Calu3 (cell line): ENCODE measurements around the gene ACSL3. TPM values are rescaled to one million over a fixed set of nuclear protein-coding genes. Genes with fewer than 3 reads are reported as not detected.
"Not testable (repeated sequence)": the region's sequence is repeated elsewhere in the genome, so short reads cannot be mapped to it uniquely, and the experiment has no call there.

Source experiments
- BruUV-seq: library from RNA; stranded (reverse); fragments of 400-500 nt; replicated peaks from 2 replicates; lab custom pipeline; 2021; lab: Mats Ljungman, UMichigan
- CTCF ChIA-PET: fragments of 300-600 bp; sonication (Branson Sonifier 250); formaldehyde crosslinking; loops from one replicate; lab custom pipeline; 2022; ENCODE audit warnings: antibody characterized with exemption; lab: Charles Lee
- DNase-seq: peaks from one replicate; pipeline ENCODE4 v3.0.0; 2022
- H3K27ac Mint-ChIP-seq: one replicate; pipeline ENCODE4 v1.8.0; 2022; ENCODE audit warnings: mixed read lengths; ENCODE audit not compliant: unreplicated experiment
- H3K27me3 Mint-ChIP-seq: one replicate; pipeline ENCODE4 v1.8.0; 2022; ENCODE audit warnings: mixed read lengths; ENCODE audit not compliant: unreplicated experiment
- H3K36me3 Mint-ChIP-seq: one replicate; pipeline ENCODE4 v1.8.0; 2022; ENCODE audit warnings: mild to moderate bottlenecking, moderate library complexity, mixed read lengths; ENCODE audit not compliant: insufficient read depth, unreplicated experiment
- H3K4me1 Mint-ChIP-seq: one replicate; pipeline ENCODE4 v1.8.0; 2022; ENCODE audit warnings: mild to moderate bottlenecking, low read depth, mixed read lengths; ENCODE audit not compliant: unreplicated experiment
- H3K4me3 Mint-ChIP-seq: one replicate; pipeline ENCODE4 v1.8.0; 2022; ENCODE audit warnings: mild to moderate bottlenecking, low read depth, moderate library complexity, mixed read lengths; ENCODE audit not compliant: unreplicated experiment
- H3K9me3 Mint-ChIP-seq: one replicate; pipeline ENCODE4 v1.8.0; 2022; ENCODE audit warnings: low read depth, mixed read lengths; ENCODE audit not compliant: unreplicated experiment
- intact Hi-C: fragments of 100-400 bp; cut with micrococcal nuclease; formaldehyde crosslinking; loops from one replicate; pipeline ENCODE4 v1.10.0; 2022; ENCODE audit not compliant: unreplicated experiment
- total RNA-seq: library from RNA; stranded (reverse); gene quantifications from 2 replicates; pipeline ENCODE4 v1.2.3, GENCODE V29; 2022
- TF ChIP-seq, protein P1 (sequence below): fragments of 200-600 bp; IDR thresholded peaks from one replicate; pipeline ENCODE4 v1.8.0; 2022; ENCODE audit warnings: antibody characterized with exemption; ENCODE audit not compliant: unreplicated experiment

The ACSL3 gene
- total RNA-seq, 1 experiment from 2014 or later = 167 TPM

- CTCF ChIA-PET = no interaction called here
- H3K27me3 Mint-ChIP-seq = no peaks in the 10 kb centered on the region
- H3K36me3 Mint-ChIP-seq = no peaks in the 10 kb centered on the region
- DNase-seq = no peak
- H3K4me3 Mint-ChIP-seq = no peak overlapping the region
- H3K4me1 Mint-ChIP-seq = no peaks in the 10 kb centered on the region
- TF ChIP-seq, protein P1, sequence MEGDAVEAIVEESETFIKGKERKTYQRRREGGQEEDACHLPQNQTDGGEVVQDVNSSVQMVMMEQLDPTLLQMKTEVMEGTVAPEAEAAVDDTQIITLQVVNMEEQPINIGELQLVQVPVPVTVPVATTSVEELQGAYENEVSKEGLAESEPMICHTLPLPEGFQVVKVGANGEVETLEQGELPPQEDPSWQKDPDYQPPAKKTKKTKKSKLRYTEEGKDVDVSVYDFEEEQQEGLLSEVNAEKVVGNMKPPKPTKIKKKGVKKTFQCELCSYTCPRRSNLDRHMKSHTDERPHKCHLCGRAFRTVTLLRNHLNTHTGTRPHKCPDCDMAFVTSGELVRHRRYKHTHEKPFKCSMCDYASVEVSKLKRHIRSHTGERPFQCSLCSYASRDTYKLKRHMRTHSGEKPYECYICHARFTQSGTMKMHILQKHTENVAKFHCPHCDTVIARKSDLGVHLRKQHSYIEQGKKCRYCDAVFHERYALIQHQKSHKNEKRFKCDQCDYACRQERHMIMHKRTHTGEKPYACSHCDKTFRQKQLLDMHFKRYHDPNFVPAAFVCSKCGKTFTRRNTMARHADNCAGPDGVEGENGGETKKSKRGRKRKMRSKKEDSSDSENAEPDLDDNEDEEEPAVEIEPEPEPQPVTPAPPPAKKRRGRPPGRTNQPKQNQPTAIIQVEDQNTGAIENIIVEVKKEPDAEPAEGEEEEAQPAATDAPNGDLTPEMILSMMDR = no peak
- H3K9me3 Mint-ChIP-seq = no peaks in the 10 kb centered on the region
- intact Hi-C loops = no loop called here
- BruUV-seq = no TSS peak
- no peak overlapping the region for H3K27ac Mint-ChIP-seq
Observed at GRCh38 chr2:222866358-222866960, 5.6 kb downstream of the ACSL3 start.

GRCh38 chr2:222868560-222869251, 7.9 kb downstream of the ACSL3 start:
- H3K4me1 Mint-ChIP-seq, DNase-seq, H3K27ac Mint-ChIP-seq, BruUV-seq, intact Hi-C loops, H3K9me3 Mint-ChIP-seq, H3K27me3 Mint-ChIP-seq, H3K36me3 Mint-ChIP-seq, CTCF ChIA-PET, H3K4me3 Mint-ChIP-seq: not testable (repeated sequence)

DNA sequence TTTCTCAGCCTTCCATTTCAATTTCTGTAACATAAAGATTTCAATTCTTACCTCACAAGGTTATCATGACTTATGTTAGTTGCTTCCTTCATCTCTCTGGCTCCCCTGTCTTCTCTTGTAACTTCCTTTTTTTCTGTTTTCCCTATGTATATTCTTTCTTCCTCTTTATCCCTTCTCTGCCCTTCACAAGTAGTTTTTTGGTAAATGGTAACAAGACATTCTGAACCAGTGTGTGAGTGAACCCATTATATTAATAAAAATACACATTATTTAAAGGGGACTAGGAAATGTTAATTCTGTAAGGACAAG, 8.4 kb downstream of the ACSL3 start:
- H3K27ac Mint-ChIP-seq = no peak overlapping the region
- H3K27me3 Mint-ChIP-seq = no peaks in the 10 kb centered on the region
- no peaks in the 10 kb centered on the region for H3K9me3 Mint-ChIP-seq
- no TSS peak for BruUV-seq
- TF ChIP-seq, protein P1 = no peak
- no peaks in the 10 kb centered on the region for H3K36me3 Mint-ChIP-seq
- CTCF ChIA-PET = no interaction called here
- no peak for DNase-seq
- no peak overlapping the region for H3K4me3 Mint-ChIP-seq
- H3K4me1 Mint-ChIP-seq = peaks cover 5% of the 10 kb centered on the region
- intact Hi-C loops = no loop called here

GRCh38 chr2:222871291-222871690, 10.5 kb downstream of the ACSL3 start:
- CTCF ChIA-PET = no interaction called here
- Mint-ChIP-seq H3K4me1 (peaks cover 6% of the 10 kb centered on the region), H3K36me3 (no peaks in the 10 kb centered on the region), H3K27ac (no peak overlapping the region), H3K9me3 (no peaks in the 10 kb centered on the region), H3K27me3 (no peaks in the 10 kb centered on the region), H3K4me3 (no peak overlapping the region)
- no peak for DNase-seq
- TF ChIP-seq, protein P1 = no peak
- intact Hi-C loops = no loop called here
- no TSS peak for BruUV-seq

- no peak overlapping the region for H3K4me3 Mint-ChIP-seq
Observed at GRCh38 chr2:222872551-222872950, 11.7 kb downstream of the ACSL3 start.

More at GRCh38 chr2:222872551-222872950, 11.7 kb downstream of the ACSL3 start:
- DNase-seq = no peak
- Mint-ChIP-seq H3K36me3 (no peaks in the 10 kb centered on the region), H3K27ac (no peak overlapping the region), H3K9me3 (no peaks in the 10 kb centered on the region), H3K27me3 (no peaks in the 10 kb centered on the region), H3K4me1 (peaks cover 18% of the 10 kb centered on the region)
- CTCF ChIA-PET = no interaction called here
- intact Hi-C loops = no loop called here
- BruUV-seq = no TSS peak
- TF ChIP-seq, protein P1 = no peak
